Naive thymus-derived CD4-positive, alpha-beta T cell (primary cell): ENCODE data around the gene RALGPS1. TPM values are rescaled to one million over a fixed set of nuclear protein-coding genes. Genes with fewer than 3 reads are reported as not detected.
A peak's percentile ranks its signal among the peaks of the same experiment; 100 is the strongest.

Experiments used
- ATAC-seq: fragments of 150-1000 bp; cut with Tn5 transposase; 2 replicates; pipeline ENCODE4 v1.10.0; 2021; ENCODE audit warnings: mild to moderate bottlenecking, moderate library complexity
- CTCF ChIA-PET: fragments of 350-600 bp; sonication (Branson Sonifier 250); formaldehyde crosslinking; loops from one replicate; lab custom pipeline; 2021; ENCODE audit warnings: antibody characterized with exemption; lab: Charles Lee
- POLR2A ChIA-PET: fragments of 350-600 bp; sonication (Branson Sonifier 250); formaldehyde crosslinking; loops from one replicate; lab custom pipeline; 2021; ENCODE audit warnings: antibody characterized with exemption, inconsistent platforms; lab: Charles Lee
- DNase-seq, 9 donors: peaks; one replicate each; pipeline versions ENCODE4 v3.0.0 to v3.0.0-alpha.2; 2020 to 2022; ENCODE audit warnings: mixed read lengths in 1 of 9
- H3K27ac ChIP-seq: one replicate; pipeline ENCODE4 v1.7.0; 2013; ENCODE audit warnings: mild to moderate bottlenecking, low read depth, low read length, moderate library complexity
- H3K27me3 ChIP-seq, 2 donors: one replicate each; pipeline ENCODE4 v1.7.0; 2013; ENCODE audit warnings: low read length in 2 of 2, mild to moderate bottlenecking in 2 of 2, moderate library complexity in 2 of 2; ENCODE audit not compliant: control insufficient read depth in 2 of 2, insufficient read depth in 2 of 2
- H3K36me3 ChIP-seq, 3 experiments: 1 replicate in 2 of 3; 2 replicates in 1 of 3; pipeline ENCODE4 v1.7.0; 2013; ENCODE audit warnings: low read length in 3 of 3, mild to moderate bottlenecking in 3 of 3, moderate library complexity in 1 of 3; ENCODE audit not compliant: insufficient read depth in 3 of 3, control insufficient read depth in 2 of 3
- H3K4me1 ChIP-seq, 2 donors: one replicate each; pipeline ENCODE4 v1.7.0; 2013; ENCODE audit warnings: low read length in 2 of 2, mild to moderate bottlenecking in 2 of 2, moderate library complexity in 1 of 2; ENCODE audit not compliant: control insufficient read depth in 2 of 2, insufficient read depth in 2 of 2
- H3K4me3 ChIP-seq: 2 replicates; pipeline ENCODE4 v1.7.0; 2013; ENCODE audit warnings: mild to moderate bottlenecking, low read length
- H3K9me3 ChIP-seq, 3 experiments: 1 replicate in 2 of 3; 2 replicates in 1 of 3; pipeline ENCODE4 v1.7.0; 2013; ENCODE audit warnings: low read length in 3 of 3; ENCODE audit not compliant: control insufficient read depth in 2 of 3
- H3K27ac Mint-ChIP-seq, 9 donors: one replicate each; pipeline ENCODE4 v1.8.0; 2020 to 2022; ENCODE audit warnings: mixed read lengths in 9 of 9, mild to moderate bottlenecking in 8 of 9, moderate library complexity in 5 of 9, inconsistent platforms in 2 of 9
- H3K27me3 Mint-ChIP-seq, 5 donors: one replicate each; pipeline ENCODE4 v1.8.0; 2021 to 2022; ENCODE audit warnings: mixed read lengths in 5 of 5, mild to moderate bottlenecking in 1 of 5
- H3K36me3 Mint-ChIP-seq, 5 donors: one replicate each; pipeline ENCODE4 v1.8.0; 2020 to 2022; ENCODE audit warnings: mixed read lengths in 5 of 5, mild to moderate bottlenecking in 3 of 5, inconsistent platforms in 1 of 5
- H3K4me1 Mint-ChIP-seq, 7 donors: one replicate each; pipeline ENCODE4 v1.8.0; 2020 to 2022; ENCODE audit warnings: mixed read lengths in 7 of 7, mild to moderate bottlenecking in 3 of 7, inconsistent platforms in 1 of 7
- H3K4me3 Mint-ChIP-seq, 10 donors: one replicate each; pipeline ENCODE4 v1.8.0; 2020 to 2022; ENCODE audit warnings: mild to moderate bottlenecking in 10 of 10, mixed read lengths in 10 of 10, moderate library complexity in 6 of 10, inconsistent platforms in 2 of 10
- H3K9me3 Mint-ChIP-seq, 11 donors: one replicate each; pipeline ENCODE4 v1.8.0; 2020 to 2022; ENCODE audit warnings: mixed read lengths in 11 of 11, mild to moderate bottlenecking in 4 of 11, inconsistent platforms in 1 of 11, moderate library complexity in 1 of 11
- intact Hi-C, 2 donors: fragments of 100-400 bp; cut with micrococcal nuclease; formaldehyde crosslinking; loops; one replicate each; pipeline ENCODE4 v1.15.1; 2023
- polyA plus RNA-seq, 2 donors: library from polyadenylated mRNA; unstranded; fragments of 300-500 nt; fragmentation: Illumina TruSeq; gene quantifications; one replicate each; pipeline ENCODE4 v1.2.3, GENCODE V29; 2021
- total RNA-seq, 6 experiments: library from RNA in 5 of 6; stranded (reverse) in 5 of 6; gene quantifications; 1 replicate in 5 of 6; 2 replicates in 1 of 6; pipeline ENCODE4 v1.2.3 and lab custom pipeline; 2021 to 2026

The RALGPS1 gene
- total and polyA plus RNA-seq, 7 experiments from 2014 or later, result 1.0 to 8.3 (median 4.1) TPM

- H3K4me3 Mint-ChIP-seq, result no peak overlapping the region
- ATAC-seq (no peak), DNase-seq (no peak)
- Histone ChIP-seq H3K27me3 (peaks cover 0 to 3% of the 10 kb centered on the region in 2 donors), H3K4me1 (no peaks in the 10 kb centered on the region), H3K27ac (no peak overlapping the region), H3K36me3 (no peaks in the 10 kb centered on the region), H3K9me3 (no peaks in the 10 kb centered on the region), H3K4me3 (no peak overlapping the region)
- peaks cover 2 to 8% (median 4%) of the 10 kb centered on the region in 7 donors for H3K4me1 Mint-ChIP-seq
- peaks cover 0 to 11% (median 3%) of the 10 kb centered on the region in 5 donors for H3K36me3 Mint-ChIP-seq
- CTCF ChIA-PET, result no interaction called here
- intact Hi-C loops, result loop anchor here in 1 of 2 donors (1.0 kb wide), 1 partner anchor 11 kb away; no protein-coding TSS in a partner anchor
- no peaks in the 10 kb centered on the region for H3K9me3 Mint-ChIP-seq
- POLR2A ChIA-PET, result no interaction called here
- no peak overlapping the region for H3K27ac Mint-ChIP-seq
- peaks cover 17 to 56% (median 24%) of the 10 kb centered on the region in 5 donors for H3K27me3 Mint-ChIP-seq
These were observed 61.0 kb downstream of the RALGPS1 start for GRCh38 chr9:126975327-126976220.

GRCh38 chr9:126979461-126979860 lies 64.9 kb downstream of the RALGPS1 start:
- no peak for DNase-seq
- POLR2A ChIA-PET, result no interaction called here
- H3K4me3 ChIP-seq, result no peak overlapping the region
- H3K36me3 ChIP-seq, result no peaks in the 10 kb centered on the region
- H3K4me3 Mint-ChIP-seq, result no peak overlapping the region
- no peak for ATAC-seq
- H3K9me3 Mint-ChIP-seq, result peaks cover 0 to 20% (median 8%) of the 10 kb centered on the region in 11 donors
- intact Hi-C loops, result no loop called here
- no peak overlapping the region for H3K27ac Mint-ChIP-seq
- H3K36me3 Mint-ChIP-seq, result peaks cover 0 to 21% (median 18%) of the 10 kb centered on the region in 5 donors
- H3K27ac ChIP-seq, result no peak overlapping the region
- peaks cover 0 to 3% of the 10 kb centered on the region in 2 donors for H3K27me3 ChIP-seq
- H3K4me1 ChIP-seq, result peaks cover under 1 to 33% of the 10 kb centered on the region in 2 donors
- H3K27me3 Mint-ChIP-seq, result peaks cover 34 to 67% (median 50%) of the 10 kb centered on the region in 5 donors
- peaks cover 7 to 20% (median 11%) of the 10 kb centered on the region in 7 donors for H3K4me1 Mint-ChIP-seq
- H3K9me3 ChIP-seq, result peaks cover 0 to 9% (median 6%) of the 10 kb centered on the region in 3 experiments
- CTCF ChIA-PET, result no interaction called here

GRCh38 chr9:126980231-126980630 lies 65.6 kb downstream of the RALGPS1 start:
- H3K27me3 Mint-ChIP-seq, result peaks cover 41 to 74% (median 56%) of the 10 kb centered on the region in 5 donors
- ChIA-PET CTCF (interaction anchor here (0.5 kb wide), 1 partner anchor 681 kb away, joined by 3 read pairs; no protein-coding TSS in a partner anchor), POLR2A (no interaction called here)
- no peak overlapping the region for H3K4me3 Mint-ChIP-seq
- peaks cover 0 to 26% (median 18%) of the 10 kb centered on the region in 5 donors for H3K36me3 Mint-ChIP-seq
- H3K27ac ChIP-seq, result no peak overlapping the region
- peaks cover 15 to 27% (median 19%) of the 10 kb centered on the region in 7 donors for H3K4me1 Mint-ChIP-seq
- no peak overlapping the region for H3K4me3 ChIP-seq
- H3K27me3 ChIP-seq, result peaks cover 0 to 3% of the 10 kb centered on the region in 2 donors
- DNase-seq (no peak), ATAC-seq (no peak)
- no peaks in the 10 kb centered on the region for H3K36me3 ChIP-seq
- peaks cover 9 to 41% of the 10 kb centered on the region in 2 donors for H3K4me1 ChIP-seq
- peaks cover 0 to 20% (median 8%) of the 10 kb centered on the region in 11 donors for H3K9me3 Mint-ChIP-seq
- no peak overlapping the region for H3K27ac Mint-ChIP-seq
- intact Hi-C loops, result loop anchor here in 1 of 2 donors (10.0 kb wide), 1 partner anchor 65 kb away; no protein-coding TSS in a partner anchor
- H3K9me3 ChIP-seq, result peaks cover 0 to 9% (median 6%) of the 10 kb centered on the region in 3 experiments

- peaks cover 41 to 72% (median 54%) of the 10 kb centered on the region in 5 donors for H3K27me3 Mint-ChIP-seq
- DNase-seq, result no peak
- H3K4me1 Mint-ChIP-seq, result peaks cover 25 to 35% (median 27%) of the 10 kb centered on the region in 7 donors
These were observed 66.6 kb downstream of the RALGPS1 start for GRCh38 chr9:126981218-126981617.

GRCh38 chr9:126982215-126983002 lies 67.8 kb downstream of the RALGPS1 start:
- Histone ChIP-seq H3K4me3 (no peak overlapping the region), H3K27me3 (no peaks in the 10 kb centered on the region), H3K36me3 (no peaks in the 10 kb centered on the region), H3K27ac (no peak overlapping the region), H3K4me1 (peaks cover 26 to 60% of the 10 kb centered on the region in 2 donors), H3K9me3 (peaks cover 0 to 9% (median 6%) of the 10 kb centered on the region in 3 experiments)
- Mint-ChIP-seq H3K4me1 (peaks cover 35 to 47% (median 39%) of the 10 kb centered on the region in 7 donors), H3K27me3 (peaks cover 44 to 73% (median 52%) of the 10 kb centered on the region in 5 donors), H3K27ac (peak overlapping the region in 1 of 9 donors; percentile 26), H3K4me3 (no peak overlapping the region), H3K36me3 (peaks cover 0 to 32% (median 14%) of the 10 kb centered on the region in 5 donors), H3K9me3 (peaks cover 0 to 20% (median 8%) of the 10 kb centered on the region in 11 donors)
- ChIA-PET CTCF (no interaction called here), POLR2A (interaction anchor here (0.6 kb wide), 2 partner anchors 88 to 123 kb away, joined by 3 to 4 read pairs; no protein-coding TSS in a partner anchor)
- intact Hi-C loops, result loop anchor here in 1 of 2 donors (10.0 kb wide), 1 partner anchor 62 kb away; no protein-coding TSS in a partner anchor
- DNase-seq (no peak), ATAC-seq (no peak)

More at GRCh38 chr9:126981218-126981617, 66.6 kb downstream of the RALGPS1 start:
- Histone ChIP-seq H3K27me3 (peaks cover 0 to 2% of the 10 kb centered on the region in 2 donors), H3K36me3 (no peaks in the 10 kb centered on the region), H3K4me3 (no peak overlapping the region), H3K4me1 (peaks cover 15 to 48% of the 10 kb centered on the region in 2 donors), H3K9me3 (peaks cover 0 to 9% (median 6%) of the 10 kb centered on the region in 3 experiments), H3K27ac (no peak overlapping the region)
- Mint-ChIP-seq H3K4me3 (no peak overlapping the region), H3K9me3 (peaks cover 0 to 20% (median 8%) of the 10 kb centered on the region in 11 donors), H3K27ac (no peak overlapping the region), H3K36me3 (peaks cover 0 to 28% (median 17%) of the 10 kb centered on the region in 5 donors)
- no peak for ATAC-seq
- intact Hi-C loops, result loop anchor here in 1 of 2 donors (10.0 kb wide), 1 partner anchor 64 kb away; no protein-coding TSS in a partner anchor
- ChIA-PET POLR2A (no interaction called here), CTCF (no interaction called here)

- Mint-ChIP-seq H3K4me3 (peak overlapping the region in 1 of 10 donors; percentile 7), H3K27ac (no peak overlapping the region), H3K4me1 (peaks cover 48 to 58% (median 53%) of the 10 kb centered on the region in 7 donors), H3K36me3 (peaks cover 3 to 41% (median 8%) of the 10 kb centered on the region in 5 donors), H3K9me3 (peaks cover 0 to 20% (median 8%) of the 10 kb centered on the region in 11 donors), H3K27me3 (peaks cover 52 to 73% (median 56%) of the 10 kb centered on the region in 5 donors)
- H3K27ac ChIP-seq, result no peak overlapping the region
- H3K27me3 ChIP-seq, result no peaks in the 10 kb centered on the region
- H3K9me3 ChIP-seq, result peaks cover 0 to 9% (median 6%) of the 10 kb centered on the region in 3 experiments
- no peak for ATAC-seq
- no peaks in the 10 kb centered on the region for H3K36me3 ChIP-seq
- peaks cover 40 to 72% of the 10 kb centered on the region in 2 donors for H3K4me1 ChIP-seq
- H3K4me3 ChIP-seq, result no peak overlapping the region
- CTCF ChIA-PET, result no interaction called here
- DNase-seq, result no peak
- intact Hi-C loops, result loop anchor here in 1 of 2 donors (10.0 kb wide), 1 partner anchor 61 kb away; no protein-coding TSS in a partner anchor
- POLR2A ChIA-PET, result interaction anchor here (1.2 kb wide), 1 partner anchor 404 kb away, joined by 3 read pairs; no protein-coding TSS in a partner anchor
These were observed 69.2 kb downstream of the RALGPS1 start for GRCh38 chr9:126983767-126984166.
